NCI-H524 treated with DMSO at 0.1 percent for 48 hours (cell line): Measurements from ENCODE around the gene GABRD.

Experiments used
- DNase-seq: peaks from one replicate; lab custom pipeline; 2025; lab: John Stamatoyannopoulos, UW

Gene GABRD

DNA sequence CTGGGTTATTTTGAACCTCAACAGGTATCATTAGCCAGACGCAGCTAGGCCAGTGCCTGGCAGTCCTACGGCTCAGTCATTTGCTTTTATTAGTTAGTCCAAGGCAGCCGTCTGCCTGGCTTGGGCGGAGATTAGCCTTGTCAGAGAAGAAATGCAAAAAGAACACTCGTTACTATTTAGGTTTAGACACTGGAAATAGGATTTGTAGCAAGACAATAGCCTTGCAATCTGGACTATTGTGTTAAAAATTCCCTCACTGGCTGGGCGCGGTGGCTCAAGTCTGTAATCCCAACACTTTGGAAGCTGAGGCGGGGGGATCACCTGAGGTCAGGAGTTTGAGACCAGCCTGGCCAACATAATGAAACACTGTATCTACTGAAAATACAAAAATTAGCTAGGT is 20.1 kb downstream of the GABRD start:
- DNase-seq: no peak

GRCh38 chr1:2041305-2041704 is 22.2 kb downstream of the GABRD start:
- DNase-seq: no peak

GRCh38 chr1:2041887-2042286 is 22.7 kb downstream of the GABRD start:
- DNase-seq: no peak

DNA sequence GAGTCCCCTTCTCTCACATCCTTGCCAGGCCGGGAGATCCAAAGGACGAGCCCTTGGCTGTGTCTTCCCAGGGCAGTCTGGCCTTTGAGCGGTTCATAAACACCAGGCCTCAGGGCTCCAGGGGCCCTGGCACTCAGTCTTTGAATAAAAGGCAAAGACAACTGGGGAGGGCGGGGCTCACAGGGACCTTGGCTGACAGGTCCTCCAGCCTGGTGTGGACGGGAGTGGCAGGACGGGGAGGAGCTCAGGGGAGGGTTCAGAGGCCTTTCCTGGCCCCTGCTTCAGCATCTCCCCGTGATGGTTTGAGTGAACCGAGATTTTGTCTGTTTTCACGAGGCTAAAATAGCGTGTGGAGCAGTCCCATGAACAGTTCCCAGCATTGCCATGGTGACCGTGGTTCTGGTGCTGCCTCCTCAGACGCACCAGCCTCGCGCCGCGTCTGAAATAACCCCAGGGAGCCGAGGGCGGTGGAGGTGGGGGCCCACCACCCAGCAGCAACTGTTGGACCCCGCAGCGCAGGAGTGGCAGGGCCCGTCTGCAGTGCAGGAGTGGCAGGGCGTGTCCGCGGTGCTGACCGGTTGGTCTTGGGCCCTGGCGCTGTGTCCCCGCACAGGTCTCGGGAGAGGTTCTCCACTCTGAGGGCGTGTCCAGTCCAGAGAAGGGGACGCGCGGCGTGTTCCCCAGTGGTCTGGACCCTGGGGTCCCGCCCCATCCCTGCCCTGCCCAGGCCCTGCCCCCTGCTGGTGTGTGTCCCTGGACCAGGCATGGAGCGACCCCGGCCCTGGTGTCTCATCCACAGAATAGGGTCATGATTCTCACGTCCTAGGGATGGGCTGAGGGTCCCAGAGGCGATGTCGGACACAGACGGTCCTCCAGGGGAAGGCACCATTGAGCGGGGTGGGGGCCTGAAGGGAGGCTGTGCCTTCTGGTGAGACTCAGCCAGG is 24.0 kb downstream of the GABRD start:
- DNase-seq: no peak

- no peak for DNase-seq
These were observed 24.7 kb downstream of the GABRD start for GRCh38 chr1:2043886-2044285.

DNA sequence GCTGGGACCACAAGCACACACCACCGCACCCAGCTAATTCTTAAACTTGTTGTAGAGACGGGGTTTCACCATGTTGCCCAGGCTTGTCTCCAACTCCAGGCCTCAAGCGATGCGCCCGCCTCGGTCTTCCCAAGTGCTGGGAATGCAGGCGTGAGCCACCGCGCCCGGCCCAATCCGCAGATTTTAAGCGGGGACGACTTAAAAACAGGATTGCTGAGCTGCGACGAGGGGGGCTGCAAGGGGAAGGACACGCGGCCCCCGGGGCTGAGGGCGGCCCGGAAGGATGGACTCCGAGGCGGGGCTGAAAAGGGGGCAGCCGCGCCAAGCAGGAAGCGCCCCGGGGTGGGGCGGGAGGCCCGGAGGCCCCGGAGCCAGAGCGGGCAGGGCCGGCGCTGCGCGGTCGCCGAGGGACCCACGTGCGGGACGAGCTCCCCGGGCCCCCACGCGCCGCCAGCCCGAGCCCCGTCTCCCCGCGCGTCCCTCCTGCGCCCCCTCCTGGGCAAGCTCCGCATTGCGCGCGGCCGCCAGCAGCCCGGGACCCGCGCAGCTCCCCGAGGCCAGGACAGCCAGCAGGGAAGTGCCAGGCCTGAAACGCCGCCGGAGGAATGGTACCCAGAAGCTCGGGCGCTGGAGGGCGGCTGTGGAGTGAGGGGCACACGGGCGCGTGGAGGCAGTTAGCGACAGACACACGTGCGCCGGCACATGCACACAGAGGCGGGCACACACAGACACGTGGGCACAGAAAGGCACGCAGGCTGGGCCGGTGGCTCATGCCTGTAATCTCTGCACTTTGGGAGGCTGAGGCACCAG is 25.6 kb downstream of the GABRD start:
- no peak for DNase-seq

- no peak for DNase-seq
These were observed 26.5 kb downstream of the GABRD start for GRCh38 chr1:2045468-2046173.

DNA sequence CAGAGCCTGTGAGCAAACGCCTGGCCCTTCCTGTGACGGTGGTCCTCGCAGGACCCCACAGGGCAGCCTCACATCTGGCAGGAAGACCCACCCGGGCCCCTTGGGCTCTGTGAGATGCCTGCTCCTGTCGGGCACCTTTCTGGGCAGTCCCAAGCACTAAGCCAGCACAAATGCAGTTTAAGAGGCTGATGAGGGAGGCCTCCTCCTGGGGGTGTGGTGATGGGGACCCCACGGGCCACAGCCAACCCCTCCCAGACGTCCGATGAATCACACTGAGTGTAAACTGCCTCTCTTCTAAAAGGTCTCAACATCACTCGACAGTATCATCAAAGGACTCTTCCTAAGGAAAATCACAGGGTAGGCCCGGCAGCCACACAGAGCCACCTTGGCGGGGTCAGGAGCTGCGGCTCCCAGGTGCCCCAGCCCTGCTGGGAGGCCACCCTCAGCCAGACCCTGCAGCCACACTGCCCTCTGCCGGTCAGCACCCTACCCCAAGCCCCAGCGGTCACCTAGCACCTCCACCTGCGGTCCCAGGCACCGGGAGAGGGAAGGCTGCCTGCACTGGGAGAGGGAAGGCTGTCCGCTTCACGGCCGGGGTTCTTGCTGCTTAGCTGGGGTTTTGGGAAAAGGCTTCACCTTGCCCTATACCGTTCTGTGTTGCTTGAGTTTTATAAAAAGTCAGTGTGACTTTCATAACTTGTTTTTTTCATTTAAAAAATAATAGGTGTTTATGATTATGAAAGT is 27.2 kb downstream of the GABRD start:
- no peak for DNase-seq

DNA sequence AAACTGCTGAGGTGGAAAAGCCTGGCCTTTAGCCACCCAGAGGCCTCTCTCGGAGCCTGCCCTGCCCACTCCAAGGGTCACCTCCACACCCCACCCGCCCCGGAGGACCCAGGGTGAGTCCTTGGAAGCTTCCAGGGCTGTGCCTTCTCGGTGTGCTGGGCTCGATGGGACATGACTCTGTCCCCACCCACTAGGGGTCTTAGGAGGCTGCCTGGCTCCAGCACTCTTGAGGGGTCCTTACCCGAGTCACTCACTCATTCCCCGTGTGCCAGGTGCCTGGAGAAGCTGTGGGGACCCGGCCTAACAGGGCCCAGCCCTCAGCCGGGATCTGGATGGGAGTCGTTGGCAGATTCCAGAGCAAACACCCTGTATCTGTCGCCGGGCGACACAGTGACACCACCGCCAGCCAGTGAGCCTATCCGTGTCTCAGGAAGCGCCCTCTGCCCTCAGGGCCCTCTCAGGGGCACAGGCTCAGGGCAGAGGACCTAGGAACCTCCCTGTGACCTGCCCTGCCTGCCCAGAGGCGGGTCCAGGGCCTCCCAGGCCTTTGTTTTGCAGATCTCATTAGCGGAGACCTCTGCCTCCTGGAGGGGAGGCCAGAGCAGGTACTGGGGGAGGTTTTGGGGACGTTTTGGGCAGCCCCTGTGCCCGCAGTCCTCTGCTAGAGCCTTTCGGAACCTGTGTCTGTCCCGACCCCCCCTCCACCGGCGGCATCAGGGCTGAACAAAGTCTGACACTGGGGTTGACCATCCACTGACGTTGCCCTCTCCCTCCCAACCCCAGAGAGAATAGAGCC is 28.0 kb downstream of the GABRD start:
- DNase-seq: no peak

- no peak for DNase-seq
These were observed 28.9 kb downstream of the GABRD start for GRCh38 chr1:2047749-2048729.

DNA sequence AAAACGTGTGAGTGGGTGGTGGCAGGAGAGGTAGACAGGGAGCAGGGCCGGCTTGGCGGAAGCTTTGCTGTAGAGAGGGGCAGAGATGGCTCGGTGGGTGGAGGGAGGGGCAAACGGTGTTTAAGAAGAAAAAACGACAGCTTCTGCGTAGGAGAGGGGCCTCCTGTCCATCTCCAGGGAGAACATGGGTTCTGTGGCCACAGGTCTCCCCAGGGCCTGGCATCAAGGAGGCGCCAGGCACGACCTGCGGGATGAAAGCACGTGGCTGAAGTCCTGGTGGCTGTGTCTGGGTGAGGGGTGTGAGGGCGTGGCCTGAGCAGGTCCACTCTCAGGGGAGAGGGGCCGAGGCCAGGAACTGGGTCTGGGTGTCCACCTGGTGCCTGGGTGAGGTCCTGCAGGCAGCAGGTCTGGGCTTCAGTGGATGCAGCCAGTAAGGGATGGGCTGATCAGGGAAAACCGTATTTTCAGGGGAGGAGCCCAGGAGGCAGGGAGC is 30.1 kb downstream of the GABRD start:
- DNase-seq: no peak

GRCh38 chr1:2049718-2050431 is 30.7 kb downstream of the GABRD start, which contains the start of gene PRKCZ:
Gene PRKCZ (plus strand): TSS chr1:2050411. CDS start chr1:2050631, 220 bp downstream.
- no peak for DNase-seq

GRCh38 chr1:2050461-2050792 is 31.3 kb downstream of the GABRD start:
- DNase-seq: no peak

- DNase-seq: no peak
These were observed 31.9 kb downstream of the GABRD start for GRCh38 chr1:2050793-2051682.

GRCh38 chr1:2052054-2052679 is 33.0 kb downstream of the GABRD start:
- no peak for DNase-seq

DNA sequence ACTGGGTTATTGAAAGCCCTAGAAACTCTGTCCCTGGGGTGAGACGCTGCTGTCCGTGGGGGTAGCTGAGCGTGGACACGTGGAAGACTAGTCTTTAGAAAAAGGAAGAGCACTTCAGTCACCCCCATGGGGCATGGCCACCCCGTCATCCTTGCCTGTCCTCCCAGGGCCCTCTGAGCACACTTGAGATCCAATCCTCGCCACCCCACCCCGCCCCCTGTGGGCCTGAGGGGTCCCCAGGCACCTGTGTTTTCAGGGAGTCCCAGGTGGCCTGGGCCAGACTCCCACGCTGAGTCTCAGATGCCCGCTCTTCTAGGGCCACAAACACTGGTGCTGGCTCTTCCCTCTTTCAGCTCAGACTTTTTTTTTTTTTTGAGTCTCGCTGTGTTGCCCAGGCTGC is 33.6 kb downstream of the GABRD start:
- DNase-seq: no peak

DNA sequence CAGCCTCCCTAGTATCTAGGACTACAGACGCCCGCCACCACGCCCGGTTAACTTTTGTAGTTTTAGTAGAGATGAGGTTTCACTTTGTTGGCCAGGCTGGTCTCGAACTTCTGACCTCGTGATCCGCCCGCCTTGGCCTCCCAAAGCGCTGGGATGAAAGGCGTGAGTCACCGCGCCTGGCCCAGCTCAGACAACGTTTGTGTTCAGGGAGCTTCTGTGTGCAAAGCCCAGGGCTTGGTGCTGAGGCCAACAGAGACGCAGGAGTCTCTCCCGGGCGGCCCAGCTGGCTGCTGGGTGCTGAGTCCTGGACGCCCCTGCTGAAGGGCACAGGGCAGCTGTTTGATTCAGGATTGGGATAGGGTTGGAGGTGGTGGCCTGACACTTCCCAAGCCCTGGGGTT is 34.1 kb downstream of the GABRD start:
- DNase-seq: no peak
